HCT116 (cell line): ENCODE results near the gene GAL3ST3. TPM values are rescaled to one million over a fixed set of nuclear protein-coding genes. Genes with fewer than 3 reads are reported as not detected.

Experiments used
- ATAC-seq: fragments of 200-7000 bp; cut with Tn5 transposase; 2 replicates; pipeline ENCODE4 v1.9.1; 2020; ENCODE audit warnings: mild to moderate bottlenecking, moderate library complexity
- BruUV-seq: library from RNA; stranded (reverse); fragments of 400-500 nt; replicated peaks from 2 replicates; lab custom pipeline; 2021; lab: Mats Ljungman, UMichigan
- CTCF ChIA-PET: fragments of 300-600 bp; sonication (Branson Sonifier 250); formaldehyde crosslinking; loops from one replicate; lab custom pipeline; 2021; ENCODE audit warnings: antibody characterized with exemption; lab: Charles Lee
- POLR2A ChIA-PET: fragments of 300-600, 350-600 bp; sonication (Branson Sonifier 250); formaldehyde crosslinking; loops from one replicate; lab custom pipeline; 2021; ENCODE audit warnings: antibody characterized with exemption; lab: Charles Lee
- RAD21 ChIA-PET, 2 experiments: fragments of 300-600 bp; sonication (Branson Sonifier 250); formaldehyde crosslinking; loops; one replicate each; lab custom pipeline; 2023; ENCODE audit warnings: low total read pairs in 2 of 2; ENCODE audit not compliant: uncharacterized antibody in 2 of 2, unreplicated experiment in 2 of 2, low non-redundant PET in 1 of 2; lab: Charles Lee
- DNase-seq: peaks from one replicate; pipeline ENCODE4 v3.0.0-alpha.2; 2010; ENCODE audit warnings: low read depth, low spot score
- H2AFZ ChIP-seq: fragments of 200-600 bp; shearing (Covaris generic), sonication (generic); 2 replicates; pipeline ENCODE4 v1.6.1; 2017; ENCODE audit warnings: low read depth, mixed run types, mixed read lengths, antibody characterized with exemption, low read length; ENCODE audit not compliant: poor library complexity, severe bottlenecking
- H3K27ac ChIP-seq: 2 replicates; pipeline ENCODE4 v1.5.1; 2012; ENCODE audit warnings: low read depth, low read length
- H3K27me3 ChIP-seq: fragments of 200-600 bp; sonication (generic); 2 replicates; pipeline ENCODE4 v1.6.1; 2016; ENCODE audit warnings: mixed run types, low read length, mixed read lengths; ENCODE audit not compliant: insufficient read depth
- H3K36me3 ChIP-seq, 2 experiments: fragments of 200-500 bp in 1 of 2; fragments of 200-600 bp in 1 of 2; sonication (Bioruptor generic) in 1 of 2; sonication (generic) in 1 of 2; 2 replicates each; pipeline versions ENCODE4 v1.5.1 to v1.6.1; 2014 to 2016; ENCODE audit warnings: low read length in 2 of 2, inconsistent platforms in 1 of 2, mixed read lengths in 1 of 2, mixed run types in 1 of 2; ENCODE audit not compliant: insufficient read depth in 2 of 2, control insufficient read depth in 1 of 2
- H3K4me1 ChIP-seq, 2 experiments: fragments of 200-600 bp in 1 of 2; sonication (generic) in 1 of 2; 2 replicates each; pipeline versions ENCODE4 v1.5.1 to v1.6.1; 2012 to 2017; ENCODE audit warnings: low read length in 2 of 2, inconsistent platforms in 1 of 2, mild to moderate bottlenecking in 1 of 2, mixed read lengths in 1 of 2, mixed run types in 1 of 2, moderate library complexity in 1 of 2; ENCODE audit not compliant: insufficient read depth in 2 of 2, control insufficient read depth in 1 of 2
- H3K4me2 ChIP-seq: fragments of 200-600 bp; sonication (generic); 2 replicates; pipeline ENCODE4 v1.6.1; 2017; ENCODE audit warnings: mixed run types, low read length, mixed read lengths
- H3K4me3 ChIP-seq, 2 experiments: fragments of 200-600 bp in 1 of 2; sonication (generic) in 1 of 2; replicated peaks in 1 of 2; 2 replicates each; pipeline ENCODE4 v1.5.1; 2011 to 2016; ENCODE audit warnings: low read length in 2 of 2, control low read depth in 1 of 2, low read depth in 1 of 2, mild to moderate bottlenecking in 1 of 2, mixed read lengths in 1 of 2, mixed run types in 1 of 2
- H3K79me2 ChIP-seq: fragments of 200-600 bp; sonication (generic); 2 replicates; pipeline ENCODE4 v1.6.1; 2017; ENCODE audit warnings: mild to moderate bottlenecking, mixed run types, low read length, moderate library complexity, mixed read lengths; ENCODE audit not compliant: insufficient read depth
- H3K9ac ChIP-seq: fragments of 200-600 bp; sonication (generic); 2 replicates; pipeline ENCODE4 v1.6.1; 2016; ENCODE audit warnings: low read length, mixed read lengths
- H3K9me2 ChIP-seq: fragments of 200-600 bp; sonication (generic), shearing (Covaris generic); 2 replicates; pipeline ENCODE4 v1.6.1; 2017; ENCODE audit warnings: mixed run types, mild to moderate bottlenecking, moderate library complexity; ENCODE audit not compliant: insufficient read depth
- H3K9me3 ChIP-seq, 2 experiments: fragments of 200-500 bp in 1 of 2; fragments of 200-600 bp in 1 of 2; sonication (Bioruptor generic) in 1 of 2; sonication (generic) in 1 of 2; 2 replicates each; pipeline ENCODE4 v1.6.1; 2014 to 2017; ENCODE audit warnings: low read length in 2 of 2, mixed read lengths in 2 of 2, inconsistent platforms in 1 of 2, low read depth in 1 of 2, mild to moderate bottlenecking in 1 of 2, mixed run types in 1 of 2, moderate library complexity in 1 of 2; ENCODE audit not compliant: control insufficient read depth in 1 of 2, insufficient read depth in 1 of 2
- H4K20me1 ChIP-seq: fragments of 200-600 bp; sonication (generic), shearing (Covaris generic); 2 replicates; pipeline ENCODE4 v1.6.1; 2017; ENCODE audit warnings: mixed run types, mild to moderate bottlenecking, moderate library complexity; ENCODE audit not compliant: insufficient read depth
- FOSL1 ChIP-seq: IDR thresholded peaks from 2 replicates; pipeline ENCODE4 v1.6.1; 2012; ENCODE audit warnings: low read depth
- SRF ChIP-seq: IDR thresholded peaks from 2 replicates; pipeline ENCODE4 v1.6.1; 2012; ENCODE audit warnings: low read depth
- ZFX ChIP-seq: fragments of 450-650 bp; IDR thresholded peaks from 2 replicates; pipeline ENCODE4 v1.6.1; 2017
- intact Hi-C: fragments of 100-400 bp; cut with micrococcal nuclease; formaldehyde crosslinking; loops from 2 replicates; pipeline ENCODE4 v1.10.0; 2022
- total RNA-seq: library from RNA; stranded (reverse); gene quantifications from one replicate; pipeline ENCODE4 v1.2.1, GENCODE V29; 2021; ENCODE audit not compliant: unreplicated experiment
- TF ChIP-seq, protein P1 (sequence below): IDR thresholded peaks from 2 replicates; pipeline ENCODE4 v1.6.1; 2011; ENCODE audit warnings: mild to moderate bottlenecking, low read length, moderate library complexity; ENCODE audit not compliant: insufficient replicate concordance; ENCODE audit errors: extremely low read depth
- TF ChIP-seq, protein P2 (sequence below): IDR thresholded peaks from 2 replicates; pipeline ENCODE4 v1.6.1; 2012
- TF ChIP-seq, protein P3 (sequence below): IDR thresholded peaks from 2 replicates; pipeline ENCODE4 v1.6.1; 2012

The GAL3ST3 gene
- total RNA-seq, 1 experiment from 2014 or later: not detected

DNA sequence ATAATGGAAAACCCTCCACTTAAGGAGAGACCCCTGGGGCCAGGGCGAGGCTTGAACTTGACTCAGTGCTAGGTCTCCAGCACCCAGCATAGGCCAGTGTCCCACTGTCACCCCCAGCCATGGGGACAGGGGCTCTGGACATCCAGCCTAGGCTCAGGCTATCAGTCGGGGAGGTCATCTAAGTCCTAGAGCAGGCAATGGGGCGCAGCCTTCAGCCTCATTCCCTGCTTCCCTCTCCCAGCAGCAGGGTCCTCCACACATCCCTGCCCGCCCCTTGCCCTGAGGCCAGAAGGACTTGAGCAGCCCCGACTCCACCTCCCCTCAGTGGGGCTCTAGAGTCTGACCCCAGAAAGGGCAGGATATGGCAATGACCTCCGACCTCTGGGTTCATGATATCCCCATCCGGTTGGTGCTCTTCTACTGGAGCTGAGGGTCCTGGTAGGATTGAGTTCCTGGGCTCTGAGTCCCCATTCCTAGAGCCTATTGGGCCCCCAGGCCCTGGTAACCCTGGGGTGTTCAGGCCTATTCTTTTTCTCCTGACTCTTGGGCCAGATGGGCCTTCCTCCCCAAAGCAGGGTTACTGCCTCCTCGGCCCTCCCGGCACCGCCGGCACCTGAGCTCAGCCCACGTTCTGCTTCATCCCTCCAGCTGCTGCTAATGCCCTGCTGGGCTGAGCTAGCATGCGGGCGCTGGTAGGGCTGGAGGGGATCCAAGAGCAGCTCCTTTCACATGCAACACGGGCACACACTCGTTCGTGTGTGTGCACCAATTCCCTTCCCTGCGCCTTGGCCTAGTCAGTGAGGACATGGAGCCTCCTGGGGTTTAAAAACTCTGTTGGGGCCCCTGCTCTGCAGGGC, 32.8 kb downstream of the GAL3ST3 start:
- intact Hi-C loops: no loop called here
- peak overlapping the region; percentile 10 to 37 for H3K4me3 ChIP-seq
- peak overlapping the region; percentile 98 for H3K27ac ChIP-seq
- RAD21 ChIA-PET: no interaction called here
- no peaks in the 10 kb centered on the region for H4K20me1 ChIP-seq
- CTCF ChIA-PET: no interaction called here
- DNase-seq (no peak), ATAC-seq (no peak)
- peak overlapping the region; percentile 60 for H3K9ac ChIP-seq
- no peak overlapping the region for H2AFZ ChIP-seq
- TSS peak; percentile 47 for BruUV-seq
- TF ChIP-seq, protein P1, sequence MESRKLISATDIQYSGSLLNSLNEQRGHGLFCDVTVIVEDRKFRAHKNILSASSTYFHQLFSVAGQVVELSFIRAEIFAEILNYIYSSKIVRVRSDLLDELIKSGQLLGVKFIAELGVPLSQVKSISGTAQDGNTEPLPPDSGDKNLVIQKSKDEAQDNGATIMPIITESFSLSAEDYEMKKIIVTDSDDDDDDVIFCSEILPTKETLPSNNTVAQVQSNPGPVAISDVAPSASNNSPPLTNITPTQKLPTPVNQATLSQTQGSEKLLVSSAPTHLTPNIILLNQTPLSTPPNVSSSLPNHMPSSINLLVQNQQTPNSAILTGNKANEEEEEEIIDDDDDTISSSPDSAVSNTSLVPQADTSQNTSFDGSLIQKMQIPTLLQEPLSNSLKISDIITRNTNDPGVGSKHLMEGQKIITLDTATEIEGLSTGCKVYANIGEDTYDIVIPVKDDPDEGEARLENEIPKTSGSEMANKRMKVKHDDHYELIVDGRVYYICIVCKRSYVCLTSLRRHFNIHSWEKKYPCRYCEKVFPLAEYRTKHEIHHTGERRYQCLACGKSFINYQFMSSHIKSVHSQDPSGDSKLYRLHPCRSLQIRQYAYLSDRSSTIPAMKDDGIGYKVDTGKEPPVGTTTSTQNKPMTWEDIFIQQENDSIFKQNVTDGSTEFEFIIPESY: no peak
- TF ChIP-seq, protein P2, sequence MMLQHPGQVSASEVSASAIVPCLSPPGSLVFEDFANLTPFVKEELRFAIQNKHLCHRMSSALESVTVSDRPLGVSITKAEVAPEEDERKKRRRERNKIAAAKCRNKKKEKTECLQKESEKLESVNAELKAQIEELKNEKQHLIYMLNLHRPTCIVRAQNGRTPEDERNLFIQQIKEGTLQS: no peak
- POLR2A ChIA-PET: interaction anchor here (1.0 kb wide), 1 partner anchor 12 kb away, joined by 5 read pairs; no protein-coding TSS in a partner anchor
- no peaks in the 10 kb centered on the region for H3K36me3 ChIP-seq
- H3K4me2 ChIP-seq: peak overlapping the region; percentile 67
- no peaks in the 10 kb centered on the region for H3K9me2 ChIP-seq
- peaks cover 55 to 94% of the 10 kb centered on the region in 2 experiments for H3K4me1 ChIP-seq
- H3K27me3 ChIP-seq: no peaks in the 10 kb centered on the region
- H3K9me3 ChIP-seq: no peaks in the 10 kb centered on the region
- H3K79me2 ChIP-seq: peaks cover 11% of the 10 kb centered on the region; the same call in 1 of the 2 replicates

DNA sequence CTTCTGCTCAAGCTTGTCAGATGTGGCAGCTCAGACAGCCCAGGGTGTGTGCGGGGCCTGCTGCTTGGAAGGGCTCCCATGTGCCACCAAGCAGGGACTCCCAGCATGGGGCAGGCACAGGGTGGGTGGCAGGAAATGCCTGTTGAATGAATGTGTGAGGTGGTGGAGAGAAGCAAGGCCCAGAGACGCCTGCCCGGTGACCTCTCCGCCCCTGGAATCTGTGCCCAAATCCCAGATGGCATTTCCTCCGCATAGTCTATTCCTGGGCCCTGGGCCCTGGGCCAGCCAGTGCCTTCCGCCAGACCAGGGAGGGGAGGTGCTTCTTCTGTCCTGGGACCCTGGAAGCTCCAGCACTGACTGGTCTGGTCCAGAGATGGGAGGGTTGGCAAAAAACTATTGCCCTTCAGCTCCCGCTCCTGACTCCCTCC, 33.5 kb downstream of the GAL3ST3 start:
- Histone ChIP-seq H3K36me3 (no peaks in the 10 kb centered on the region), H3K79me2 (peaks cover 11% of the 10 kb centered on the region; the same call in 1 of the 2 replicates), H3K4me2 (peak overlapping the region; percentile 67), H3K4me1 (peaks cover 56 to 94% of the 10 kb centered on the region in 2 experiments), H3K27me3 (no peaks in the 10 kb centered on the region), H2AFZ (no peak overlapping the region), H3K9me3 (no peaks in the 10 kb centered on the region), H3K4me3 (peak overlapping the region; percentile 10 to 37), H4K20me1 (no peaks in the 10 kb centered on the region), H3K9me2 (no peaks in the 10 kb centered on the region), H3K27ac (peak overlapping the region; percentile 98), H3K9ac (peak overlapping the region; percentile 60)
- ChIA-PET CTCF (interaction anchor here (0.5 kb wide), 1 partner anchor 246 kb away, joined by 5 read pairs; no protein-coding TSS in a partner anchor), POLR2A (no interaction called here), RAD21 (no interaction called here)
- intact Hi-C loops: no loop called here
- ATAC-seq (peak; percentile 61), DNase-seq (peak; percentile 56)
- TF ChIP-seq SRF (no peak), ZFX (peak; percentile 53; the same call in 1 of the 2 replicates), FOSL1 (no peak)
- TF ChIP-seq, protein P3, sequence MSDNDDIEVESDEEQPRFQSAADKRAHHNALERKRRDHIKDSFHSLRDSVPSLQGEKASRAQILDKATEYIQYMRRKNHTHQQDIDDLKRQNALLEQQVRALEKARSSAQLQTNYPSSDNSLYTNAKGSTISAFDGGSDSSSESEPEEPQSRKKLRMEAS: no peak
- BruUV-seq: no TSS peak
